Activated B cell treated with CpG ODN at 0.5 μM for 24 hours (primary cell): ENCODE results near the gene HACD3. TPM values are rescaled to one million over a fixed set of nuclear protein-coding genes. Genes with fewer than 3 reads are reported as not detected.

Source experiments
- ATAC-seq: fragments of 200-7000 bp; cut with Tn5 transposase; one replicate; pipeline ENCODE4 v1.10.0; 2021; ENCODE audit warnings: low read depth, mild to moderate bottlenecking, moderate library complexity
- CTCF ChIA-PET: fragments of 350-600 bp; sonication (Branson Sonifier 250); formaldehyde crosslinking; loops from one replicate; lab custom pipeline; 2021; ENCODE audit warnings: antibody characterized with exemption; lab: Charles Lee
- POLR2A ChIA-PET: fragments of 350-600 bp; sonication (Branson Sonifier 250); formaldehyde crosslinking; loops from one replicate; lab custom pipeline; 2021; ENCODE audit warnings: antibody characterized with exemption; lab: Charles Lee
- DNase-seq: peaks from one replicate; pipeline ENCODE4 v3.0.0; 2022
- H3K27ac Mint-ChIP-seq: one replicate; pipeline ENCODE4 v1.8.0; 2020; ENCODE audit warnings: mixed read lengths
- H3K27me3 Mint-ChIP-seq: one replicate; pipeline ENCODE4 v1.8.0; 2021; ENCODE audit warnings: mixed read lengths
- H3K36me3 Mint-ChIP-seq: one replicate; pipeline ENCODE4 v1.8.0; 2021; ENCODE audit warnings: low read depth, mixed read lengths
- H3K4me1 Mint-ChIP-seq: one replicate; pipeline ENCODE4 v1.8.0; 2021; ENCODE audit warnings: mixed read lengths
- H3K4me3 Mint-ChIP-seq: one replicate; pipeline ENCODE4 v1.8.0; 2020; ENCODE audit warnings: mild to moderate bottlenecking, mixed read lengths
- H3K9me3 Mint-ChIP-seq: one replicate; pipeline ENCODE4 v1.8.0; 2020; ENCODE audit warnings: mixed read lengths
- intact Hi-C: fragments of 100-400 bp; cut with micrococcal nuclease; formaldehyde crosslinking; loops from one replicate; pipeline ENCODE4 v1.15.1; 2024
- total RNA-seq: library from RNA; stranded (reverse); gene quantifications from 2 replicates; pipeline ENCODE4 v1.2.3, GENCODE V29; 2022
- TF ChIP-seq, protein P1 (sequence below): fragments of 200-600 bp; IDR thresholded peaks from one replicate; pipeline ENCODE4 v1.8.0; 2022; ENCODE audit warnings: antibody characterized with exemption, mild to moderate bottlenecking

The HACD3 gene
- total RNA-seq, 1 donor from 2014 or later = 11.5 TPM

DNA sequence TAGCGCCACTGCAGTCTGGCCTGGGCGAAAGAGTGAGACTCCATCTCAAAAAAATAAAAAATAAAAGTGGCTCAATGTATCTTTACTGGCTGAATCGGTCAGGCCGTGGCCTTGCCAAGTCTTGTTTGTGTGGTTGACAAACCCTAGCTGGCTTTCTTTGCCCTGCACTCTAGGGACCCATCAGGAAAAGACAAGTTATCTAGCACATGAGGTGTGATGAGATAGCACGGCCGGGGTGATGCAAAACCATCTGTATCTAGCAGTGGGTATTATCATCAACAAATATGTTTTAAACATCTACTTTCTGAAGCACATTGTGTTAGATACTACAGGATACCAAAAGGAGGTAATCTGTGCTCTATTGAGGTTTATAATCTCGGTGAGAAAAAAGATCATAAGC lies 8.9 kb upstream of the HACD3 start:
- POLR2A ChIA-PET = no interaction called here

DNA sequence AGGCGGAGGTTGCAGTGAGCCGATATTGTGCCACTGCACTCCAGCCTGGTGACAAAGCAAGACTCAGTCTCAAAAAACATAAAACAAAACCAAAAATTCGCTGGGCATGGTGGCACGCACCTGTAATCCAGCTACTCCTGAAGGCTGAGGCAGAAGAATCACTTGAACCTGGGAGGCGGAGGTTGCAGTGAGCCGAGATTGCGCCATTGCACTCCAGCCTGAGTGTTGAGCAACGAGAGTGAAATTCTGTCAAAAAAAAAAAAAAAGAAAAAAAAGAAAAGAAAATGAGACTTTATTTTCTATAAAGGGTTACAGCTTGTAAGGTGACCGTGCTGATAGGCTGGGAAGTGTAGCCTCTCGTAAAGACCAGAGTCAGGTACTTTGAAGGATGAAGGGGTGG lies 6.0 kb upstream of the HACD3 start:
- Mint-ChIP-seq H3K4me3 (no peak overlapping the region), H3K9me3 (no peaks in the 10 kb centered on the region), H3K4me1 (no peaks in the 10 kb centered on the region), H3K27me3 (no peaks in the 10 kb centered on the region), H3K27ac (no peak overlapping the region), H3K36me3 (no peaks in the 10 kb centered on the region)
- POLR2A ChIA-PET = no interaction called here
- DNase-seq = no peak
- intact Hi-C loops = no loop called here
- TF ChIP-seq, protein P1, sequence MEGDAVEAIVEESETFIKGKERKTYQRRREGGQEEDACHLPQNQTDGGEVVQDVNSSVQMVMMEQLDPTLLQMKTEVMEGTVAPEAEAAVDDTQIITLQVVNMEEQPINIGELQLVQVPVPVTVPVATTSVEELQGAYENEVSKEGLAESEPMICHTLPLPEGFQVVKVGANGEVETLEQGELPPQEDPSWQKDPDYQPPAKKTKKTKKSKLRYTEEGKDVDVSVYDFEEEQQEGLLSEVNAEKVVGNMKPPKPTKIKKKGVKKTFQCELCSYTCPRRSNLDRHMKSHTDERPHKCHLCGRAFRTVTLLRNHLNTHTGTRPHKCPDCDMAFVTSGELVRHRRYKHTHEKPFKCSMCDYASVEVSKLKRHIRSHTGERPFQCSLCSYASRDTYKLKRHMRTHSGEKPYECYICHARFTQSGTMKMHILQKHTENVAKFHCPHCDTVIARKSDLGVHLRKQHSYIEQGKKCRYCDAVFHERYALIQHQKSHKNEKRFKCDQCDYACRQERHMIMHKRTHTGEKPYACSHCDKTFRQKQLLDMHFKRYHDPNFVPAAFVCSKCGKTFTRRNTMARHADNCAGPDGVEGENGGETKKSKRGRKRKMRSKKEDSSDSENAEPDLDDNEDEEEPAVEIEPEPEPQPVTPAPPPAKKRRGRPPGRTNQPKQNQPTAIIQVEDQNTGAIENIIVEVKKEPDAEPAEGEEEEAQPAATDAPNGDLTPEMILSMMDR = no peak
- no peak for ATAC-seq
- CTCF ChIA-PET = no interaction called here

More for the DNA sequence above, 8.9 kb upstream of the HACD3 start:
- H3K4me3 Mint-ChIP-seq = no peak overlapping the region
- CTCF ChIA-PET = no interaction called here
- no peaks in the 10 kb centered on the region for H3K9me3 Mint-ChIP-seq
- intact Hi-C loops = no loop called here
- peaks cover 6% of the 10 kb centered on the region for H3K36me3 Mint-ChIP-seq
- TF ChIP-seq, protein P1 = no peak
- DNase-seq (no peak), ATAC-seq (no peak)
- no peaks in the 10 kb centered on the region for H3K27me3 Mint-ChIP-seq
- no peak overlapping the region for H3K27ac Mint-ChIP-seq
- peaks cover 11% of the 10 kb centered on the region for H3K4me1 Mint-ChIP-seq

DNA sequence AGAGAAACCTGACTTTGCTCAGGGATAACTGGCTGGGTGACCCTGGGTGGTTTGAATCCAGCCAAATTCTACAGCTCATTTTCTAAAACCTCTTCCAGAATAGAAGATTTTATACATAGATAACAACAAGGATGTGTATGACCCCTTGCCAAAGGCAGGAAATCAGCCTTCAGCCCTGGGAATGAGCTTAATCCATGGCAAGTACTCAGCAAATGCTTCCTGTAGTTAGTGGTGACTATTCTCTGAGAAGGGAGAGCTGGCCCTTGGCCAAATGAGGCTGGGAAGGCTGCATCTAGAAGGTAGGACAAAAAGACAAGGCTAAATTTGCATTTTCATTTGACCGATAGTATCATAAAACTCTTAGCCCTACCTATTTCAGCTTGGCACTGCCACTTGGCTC lies 4.6 kb upstream of the HACD3 start:
- DNase-seq (no peak), ATAC-seq (no peak)
- intact Hi-C loops = no loop called here
- Mint-ChIP-seq H3K4me1 (peaks cover 5% of the 10 kb centered on the region), H3K4me3 (no peak overlapping the region), H3K27ac (no peak overlapping the region), H3K36me3 (peaks cover 3% of the 10 kb centered on the region), H3K27me3 (no peaks in the 10 kb centered on the region), H3K9me3 (no peaks in the 10 kb centered on the region)
- ChIA-PET CTCF (no interaction called here), POLR2A (no interaction called here)
- TF ChIP-seq, protein P1 = no peak

- TF ChIP-seq, protein P1 = no peak
- intact Hi-C loops = no loop called here
- CTCF ChIA-PET = interaction anchor here (1.4 kb wide), 1 partner anchor 12 kb away, joined by 3 read pairs; no protein-coding TSS in a partner anchor
- Mint-ChIP-seq H3K27me3 (no peaks in the 10 kb centered on the region), H3K36me3 (peaks cover 3% of the 10 kb centered on the region), H3K9me3 (no peaks in the 10 kb centered on the region), H3K4me1 (peaks cover 21% of the 10 kb centered on the region), H3K27ac (no peak overlapping the region), H3K4me3 (peak overlapping the region; percentile 32)
- POLR2A ChIA-PET = no interaction called here
- DNase-seq (no peak), ATAC-seq (no peak)
Measured at GRCh38 chr15:65528461-65529060, 1.7 kb upstream of the HACD3 start.

GRCh38 chr15:65529762-65530317 lies 423 bp upstream of the HACD3 start:
- Mint-ChIP-seq H3K9me3 (no peaks in the 10 kb centered on the region), H3K4me1 (peaks cover 21% of the 10 kb centered on the region), H3K27me3 (no peaks in the 10 kb centered on the region), H3K4me3 (peak overlapping the region; percentile 87), H3K36me3 (peaks cover 3% of the 10 kb centered on the region), H3K27ac (peak overlapping the region; percentile 61)
- TF ChIP-seq, protein P1 = no peak
- ATAC-seq (no peak), DNase-seq (no peak)
- intact Hi-C loops = loop anchor here (5.0 kb wide), 2 partner anchors 82 to 262 kb away; partner anchors contain the start of genes DENND4A and INTS14
- ChIA-PET CTCF (interaction anchor here (1.4 to 1.7 kb wide), 3 partner anchors 13 to 81 kb away, joined by 3 to 10 read pairs (median 3); partner anchors contain the start of gene INTS14), POLR2A (interaction anchor here (0.6 to 1.6 kb wide), 4 partner anchors 17 to 1141 kb away, joined by 3 to 7 read pairs (median 4); partner anchors contain the start of genes INTS14 and RNU5B-1)
